GM12878 (cell line): ENCODE data around the gene PDSS1. TPM values are rescaled to one million over a fixed set of nuclear protein-coding genes. Genes with fewer than 3 reads are reported as not detected.

Source experiments
- ATAC-seq: fragments of 200-7000 bp; cut with Tn5 transposase; 3 replicates; pipeline ENCODE4 v1.9.1; 2020; ENCODE audit warnings: mild to moderate bottlenecking, moderate library complexity
- BruUV-seq: library from RNA; stranded (reverse); fragments of 400-500 nt; replicated peaks from 2 replicates; lab custom pipeline; 2021; lab: Mats Ljungman, UMichigan
- CTCF ChIA-PET: fragments of 300-600 bp; sonication (Branson Sonifier 250); formaldehyde crosslinking; extraction: SDS; loops from one replicate; lab custom pipeline; 2021; ENCODE audit warnings: inconsistent platforms; lab: Yijun Ruan, JAX
- POLR2A ChIA-PET: fragments of 350-600 bp; formaldehyde crosslinking; extraction: SDS; loops from one replicate; lab custom pipeline; 2021; ENCODE audit warnings: inconsistent platforms; lab: Charles Lee
- RAD21 ChIA-PET: fragments of 300-600 bp; sonication (Branson Sonifier 250); formaldehyde crosslinking; loops from one replicate; lab custom pipeline; 2023; ENCODE audit warnings: antibody characterized with exemption; ENCODE audit not compliant: unreplicated experiment; lab: Charles Lee
- SMC1A ChIA-PET: fragments of 300-600 bp; sonication (Branson Sonifier 250); formaldehyde crosslinking; loops from one replicate; lab custom pipeline; 2023; ENCODE audit not compliant: unreplicated experiment, uncharacterized antibody; lab: Charles Lee
- DNase-seq: peaks from one replicate; pipeline ENCODE4 v3.0.0-alpha.2; 2011; ENCODE audit warnings: low read depth, low spot score
- FAIRE-seq: peaks from 3 replicates; lab custom pipeline; 2011; peaks lifted over from hg19 to GRCh38; lab: Jason Lieb, UNC
- H2AFZ ChIP-seq: 2 replicates; pipeline ENCODE4 v1.6.0; 2011; ENCODE audit warnings: low read depth, low read length, control low read depth; ENCODE audit not compliant: control insufficient read depth
- H3K27ac ChIP-seq: 2 replicates; pipeline ENCODE4 v1.5.1; 2011; ENCODE audit warnings: control low read depth; ENCODE audit not compliant: control insufficient read depth, insufficient read depth
- H3K27me3 ChIP-seq, 2 experiments: replicated peaks in 1 of 2; 2 replicates each; pipeline versions ENCODE4 v1.6.0 to v1.6.1; 2011; ENCODE audit warnings: low read length in 1 of 2; ENCODE audit not compliant: control insufficient read depth in 2 of 2, insufficient read depth in 2 of 2
- H3K36me3 ChIP-seq, 2 experiments: 2 replicates each; pipeline ENCODE4 v1.5.1; 2011; ENCODE audit warnings: low read length in 1 of 2; ENCODE audit not compliant: control insufficient read depth in 2 of 2, insufficient read depth in 2 of 2
- H3K4me1 ChIP-seq: 2 replicates; pipeline ENCODE4 v1.6.1; 2011; ENCODE audit warnings: mild to moderate bottlenecking, low read length, moderate library complexity, mixed read lengths; ENCODE audit not compliant: control insufficient read depth, insufficient read depth
- H3K4me2 ChIP-seq: 2 replicates; pipeline ENCODE4 v1.6.0; 2011; ENCODE audit warnings: control low read depth; ENCODE audit not compliant: control insufficient read depth, insufficient read depth
- H3K4me3 ChIP-seq: fragments of 200-600 bp; sonication (generic); 2 replicates; pipeline ENCODE4 v1.5.1; 2016
- H3K79me2 ChIP-seq: 2 replicates; pipeline ENCODE4 v1.6.0; 2011; ENCODE audit warnings: low read length; ENCODE audit not compliant: control insufficient read depth, insufficient read depth
- H3K9ac ChIP-seq: 2 replicates; pipeline ENCODE4 v1.8.0; 2011; ENCODE audit warnings: low read length, control low read depth, mixed read lengths; ENCODE audit not compliant: control insufficient read depth, insufficient read depth
- H3K9me3 ChIP-seq: replicated peaks from 3 replicates; pipeline ENCODE4 v1.5.1; 2011; ENCODE audit warnings: mild to moderate bottlenecking, low read length; ENCODE audit not compliant: control insufficient read depth, insufficient read depth
- H4K20me1 ChIP-seq: 2 replicates; pipeline ENCODE4 v1.6.0; 2011; ENCODE audit not compliant: control insufficient read depth, insufficient read depth
- SUPT20H ChIP-seq: IDR thresholded peaks from 2 replicates; pipeline ENCODE4 v1.6.1; 2011; ENCODE audit warnings: low read depth, mild to moderate bottlenecking, low read length, moderate library complexity, borderline replicate concordance; ENCODE audit not compliant: control insufficient read depth
- WRNIP1 ChIP-seq: IDR thresholded peaks from 2 replicates; pipeline ENCODE4 v1.6.1; 2011; ENCODE audit warnings: low read depth, low read length, improper control_type of control experiment, borderline replicate concordance
- WGBS: methylation state at CpG from one replicate; pipeline ENCODE4 v1.1.6; 2016; ENCODE audit warnings: low lambda C conversion rate; ENCODE audit not compliant: insufficient replicate concordance, insufficient coverage; ENCODE audit errors: missing lambda C conversion rate; 5-methylcytosine and 5-hydroxymethylcytosine counted together
- in situ Hi-C: fragments of 300-500 bp; cut with MboI; formaldehyde crosslinking; loops from 9 replicates; pipeline ENCODE4 v1.14.3; 2018; ENCODE audit warnings: mixed read lengths
- intact Hi-C: fragments of 100-400 bp; cut with micrococcal nuclease; formaldehyde crosslinking; loops from one replicate; pipeline ENCODE4 v1.14.2; 2022; ENCODE audit not compliant: unreplicated experiment
- polyA plus RNA-seq, 11 experiments: library from polyadenylated mRNA; depleted of rRNA in 4 of 11; unstranded in 6 of 11; stranded (reverse) in 5 of 11; fragments of >200 nt; fragmentation: Nextera tagmentation in 4 of 11; fragmentation: Illumina TruSeq in 1 of 11; extraction: Ambion mirVana in 4 of 11; extraction: Trizol in 1 of 11; gene quantifications; 1 replicate in 1 of 11; 2 replicates in 10 of 11; pipeline versions ENCODE4 v1.2.1 to v1.2.3, GENCODE V29; 2011 to 2016; ENCODE audit warnings: inconsistent platforms in 2 of 11, missing spikeins in 2 of 11, low read depth in 1 of 11
- total RNA-seq, 4 experiments: library from RNA; depleted of rRNA in 3 of 4; stranded (reverse); fragments of >200 nt in 3 of 4; fragmentation: Illumina TruSeq in 1 of 4; extraction: Trizol in 1 of 4; gene quantifications; 2 replicates each; pipeline versions ENCODE4 v1.2.1 to v1.2.3, GENCODE V29; 2013 to 2021
- TF ChIP-seq, protein P1 (sequence below): fragments of 450-650 bp; IDR thresholded peaks from 2 replicates; pipeline ENCODE4 v1.6.1; 2018; ENCODE audit warnings: borderline replicate concordance, mild to moderate bottlenecking; ENCODE audit not compliant: partially characterized antibody

PDSS1 gene
- total and polyA plus RNA-seq, 10 of the 15 experiments (the other 5 are each of a cell fraction or from before 2014, with no cell fraction given), result 12.2 to 48.2 (median 35.9) TPM

DNA sequence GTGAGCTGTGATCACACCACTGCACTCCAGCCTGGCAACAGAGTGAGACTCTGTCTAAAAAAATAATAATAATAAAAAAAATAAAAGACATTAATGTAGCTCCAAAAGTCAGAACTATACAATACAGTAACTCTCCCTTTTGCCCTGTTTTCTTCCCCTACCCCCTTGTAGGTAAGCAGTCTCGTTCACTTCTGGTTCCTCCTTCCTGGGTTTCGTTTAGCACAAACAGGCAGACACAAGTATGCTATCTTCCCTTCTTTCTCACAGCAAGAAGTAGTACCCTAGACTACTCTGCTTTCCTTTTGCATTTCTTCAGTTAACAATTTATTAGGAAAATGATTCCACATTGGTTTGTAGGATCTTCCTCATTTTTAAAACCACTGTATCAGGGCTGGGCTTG is 33.1 kb downstream of the PDSS1 start:
- Histone ChIP-seq H3K79me2 (no peaks in the 10 kb centered on the region), H3K27me3 (no peaks in the 10 kb centered on the region), H3K4me2 (no peak overlapping the region), H3K4me1 (no peaks in the 10 kb centered on the region), H3K27ac (no peak overlapping the region), H3K9ac (no peak overlapping the region), H2AFZ (no peak overlapping the region), H3K9me3 (no peaks in the 10 kb centered on the region), H3K4me3 (no peak overlapping the region), H3K36me3 (peaks cover 7 to 23% of the 10 kb centered on the region in 2 experiments; a peak in 3 of 4 replicates), H4K20me1 (no peaks in the 10 kb centered on the region)
- CTCF ChIA-PET, result interaction anchor here (6.0 kb wide), 1 partner anchor 150 kb away, joined by 252 read pairs; no protein-coding TSS in a partner anchor
- ATAC-seq (no peak), FAIRE-seq (no peak), DNase-seq (no peak)
- SMC1A ChIA-PET, result interaction anchor here (1.2 to 1.8 kb wide), 2 partner anchors 131 to 152 kb away, joined by 5 to 7 read pairs; no protein-coding TSS in a partner anchor
- TF ChIP-seq, protein P1, sequence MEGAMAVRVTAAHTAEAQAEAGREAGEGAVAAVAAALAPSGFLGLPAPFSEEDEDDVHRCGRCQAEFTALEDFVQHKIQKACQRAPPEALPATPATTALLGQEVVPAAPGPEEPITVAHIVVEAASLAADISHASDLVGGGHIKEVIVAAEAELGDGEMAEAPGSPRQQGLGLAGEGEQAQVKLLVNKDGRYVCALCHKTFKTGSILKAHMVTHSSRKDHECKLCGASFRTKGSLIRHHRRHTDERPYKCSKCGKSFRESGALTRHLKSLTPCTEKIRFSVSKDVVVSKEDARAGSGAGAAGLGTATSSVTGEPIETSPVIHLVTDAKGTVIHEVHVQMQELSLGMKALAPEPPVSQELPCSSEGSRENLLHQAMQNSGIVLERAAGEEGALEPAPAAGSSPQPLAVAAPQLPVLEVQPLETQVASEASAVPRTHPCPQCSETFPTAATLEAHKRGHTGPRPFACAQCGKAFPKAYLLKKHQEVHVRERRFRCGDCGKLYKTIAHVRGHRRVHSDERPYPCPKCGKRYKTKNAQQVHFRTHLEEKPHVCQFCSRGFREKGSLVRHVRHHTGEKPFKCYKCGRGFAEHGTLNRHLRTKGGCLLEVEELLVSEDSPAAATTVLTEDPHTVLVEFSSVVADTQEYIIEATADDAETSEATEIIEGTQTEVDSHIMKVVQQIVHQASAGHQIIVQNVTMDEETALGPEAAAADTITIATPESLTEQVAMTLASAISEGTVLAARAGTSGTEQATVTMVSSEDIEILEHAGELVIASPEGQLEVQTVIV, result no peak
- TF ChIP-seq SUPT20H, result no peak
- no peak for TF ChIP-seq WRNIP1
- WGBS, result 67% methylated on average over 2 of the region's 2 CpGs
- no TSS peak for BruUV-seq
- POLR2A ChIA-PET, result no interaction called here
- RAD21 ChIA-PET, result interaction anchor here (1.9 to 6.5 kb wide), 2 partner anchors 25 to 151 kb away, joined by 9 to 175 read pairs; no protein-coding TSS in a partner anchor
- intact Hi-C loops (loop anchor here (10.0 kb wide), 1 partner anchor 396 kb away; no protein-coding TSS in a partner anchor), in situ Hi-C loops (no loop called here)
